Measurements from ENCODE around the gene CDK5R1. TPM values are rescaled to one million over a fixed set of nuclear protein-coding genes. Genes with fewer than 3 reads are reported as not detected.

Gene CDK5R1
- total RNA-seq, 1 donor from 2014 or later, result 7.1 TPM

DNA sequence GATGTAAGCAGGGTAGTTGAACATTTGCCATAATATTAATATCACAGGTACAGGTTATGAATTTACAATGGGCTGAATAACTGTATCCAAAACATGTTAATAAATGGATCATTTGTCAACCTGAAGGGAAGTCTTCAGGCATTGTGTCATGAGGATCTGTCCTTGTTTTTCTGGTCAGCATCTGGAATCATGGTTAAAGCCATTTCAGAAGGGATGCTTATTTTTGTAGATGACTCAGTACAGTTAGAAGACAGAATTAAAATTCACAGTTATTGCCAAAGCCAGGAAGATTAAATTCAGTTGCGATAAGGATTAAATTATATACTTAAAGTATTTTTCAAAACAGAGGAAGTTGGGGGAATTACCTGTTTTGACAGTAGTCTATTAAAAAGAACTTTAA lies 34.5 kb upstream of the CDK5R1 start:
- Mint-ChIP-seq H3K9me3 (no peaks in the 10 kb centered on the region), H3K4me1 (ENCODE audit: low read depth) (peaks cover 9% of the 10 kb centered on the region), H3K4me3 (no peak overlapping the region), H3K27ac (no peak overlapping the region), H3K27me3 (ENCODE audit: insufficient read depth) (no peaks in the 10 kb centered on the region), H3K36me3 (ENCODE audit: low read depth) (peaks cover 60% of the 10 kb centered on the region)
- DNase-seq (ENCODE audit: low spot score), result no peak
- intact Hi-C loops (cut with micrococcal nuclease), result no loop called here

GRCh38 chr17:32453370-32453769 lies 33.4 kb upstream of the CDK5R1 start:
- Mint-ChIP-seq H3K4me3 (no peak overlapping the region), H3K27ac (no peak overlapping the region), H3K27me3 (ENCODE audit: insufficient read depth) (no peaks in the 10 kb centered on the region), H3K9me3 (no peaks in the 10 kb centered on the region), H3K4me1 (ENCODE audit: low read depth) (peaks cover 16% of the 10 kb centered on the region), H3K36me3 (ENCODE audit: low read depth) (peaks cover 66% of the 10 kb centered on the region)
- no peak for DNase-seq (ENCODE audit: low spot score)
- intact Hi-C loops (cut with micrococcal nuclease), result no loop called here

- H3K4me3 Mint-ChIP-seq, result no peak overlapping the region
Observed at GRCh38 chr17:32458371-32458770, 28.4 kb upstream of the CDK5R1 start.

DNA sequence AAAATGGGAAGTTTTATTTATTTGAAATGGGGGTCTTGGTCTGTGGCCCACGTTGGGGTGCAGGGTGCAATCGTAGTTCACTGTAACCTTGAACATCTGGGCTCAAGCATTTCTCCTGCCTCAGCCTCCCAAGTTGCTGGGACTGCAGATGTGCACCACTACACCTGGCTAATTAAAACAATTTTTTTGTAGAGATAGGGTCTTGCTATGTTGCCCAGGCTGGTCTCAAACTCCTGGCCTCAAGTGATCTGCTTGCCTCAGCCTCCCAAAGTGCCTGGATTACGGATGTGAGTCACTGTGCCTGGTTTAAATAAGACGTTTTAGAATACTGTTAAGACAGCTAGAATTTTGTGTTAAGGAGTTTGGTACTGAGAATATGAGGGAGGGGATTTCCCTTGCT lies 26.7 kb upstream of the CDK5R1 start:
- Mint-ChIP-seq H3K27ac (peak overlapping the region; percentile 12), H3K4me3 (no peak overlapping the region), H3K27me3 (ENCODE audit: insufficient read depth) (no peaks in the 10 kb centered on the region), H3K36me3 (ENCODE audit: low read depth) (peaks cover 51% of the 10 kb centered on the region), H3K9me3 (no peaks in the 10 kb centered on the region), H3K4me1 (ENCODE audit: low read depth) (peaks cover 30% of the 10 kb centered on the region)
- intact Hi-C loops (cut with micrococcal nuclease), result loop anchor here (2.0 kb wide), 1 partner anchor 207 kb away; no protein-coding TSS in a partner anchor
- no peak for DNase-seq (ENCODE audit: low spot score)

More at GRCh38 chr17:32458371-32458770, 28.4 kb upstream of the CDK5R1 start:
- Mint-ChIP-seq H3K9me3 (no peaks in the 10 kb centered on the region), H3K27ac (peak overlapping the region; percentile 3), H3K27me3 (ENCODE audit: insufficient read depth) (no peaks in the 10 kb centered on the region), H3K4me1 (ENCODE audit: low read depth) (peaks cover 32% of the 10 kb centered on the region), H3K36me3 (ENCODE audit: low read depth) (peaks cover 62% of the 10 kb centered on the region)
- intact Hi-C loops (cut with micrococcal nuclease), result no loop called here
- no peak for DNase-seq (ENCODE audit: low spot score)

- DNase-seq (ENCODE audit: low spot score), result no peak
- peaks cover 27% of the 10 kb centered on the region for H3K4me1 Mint-ChIP-seq (ENCODE audit: low read depth)
- H3K27ac Mint-ChIP-seq, result no peak overlapping the region
- H3K9me3 Mint-ChIP-seq, result no peaks in the 10 kb centered on the region
- H3K36me3 Mint-ChIP-seq (ENCODE audit: low read depth), result peaks cover 53% of the 10 kb centered on the region
- no peak overlapping the region for H3K4me3 Mint-ChIP-seq
- H3K27me3 Mint-ChIP-seq (ENCODE audit: insufficient read depth), result no peaks in the 10 kb centered on the region
- intact Hi-C loops (cut with micrococcal nuclease), result loop anchor here (1.0 to 2.0 kb wide), 2 partner anchors 17 to 209 kb away; partner anchors contain the start of gene PSMD11
Observed at GRCh38 chr17:32461498-32461852, 25.3 kb upstream of the CDK5R1 start.

DNA sequence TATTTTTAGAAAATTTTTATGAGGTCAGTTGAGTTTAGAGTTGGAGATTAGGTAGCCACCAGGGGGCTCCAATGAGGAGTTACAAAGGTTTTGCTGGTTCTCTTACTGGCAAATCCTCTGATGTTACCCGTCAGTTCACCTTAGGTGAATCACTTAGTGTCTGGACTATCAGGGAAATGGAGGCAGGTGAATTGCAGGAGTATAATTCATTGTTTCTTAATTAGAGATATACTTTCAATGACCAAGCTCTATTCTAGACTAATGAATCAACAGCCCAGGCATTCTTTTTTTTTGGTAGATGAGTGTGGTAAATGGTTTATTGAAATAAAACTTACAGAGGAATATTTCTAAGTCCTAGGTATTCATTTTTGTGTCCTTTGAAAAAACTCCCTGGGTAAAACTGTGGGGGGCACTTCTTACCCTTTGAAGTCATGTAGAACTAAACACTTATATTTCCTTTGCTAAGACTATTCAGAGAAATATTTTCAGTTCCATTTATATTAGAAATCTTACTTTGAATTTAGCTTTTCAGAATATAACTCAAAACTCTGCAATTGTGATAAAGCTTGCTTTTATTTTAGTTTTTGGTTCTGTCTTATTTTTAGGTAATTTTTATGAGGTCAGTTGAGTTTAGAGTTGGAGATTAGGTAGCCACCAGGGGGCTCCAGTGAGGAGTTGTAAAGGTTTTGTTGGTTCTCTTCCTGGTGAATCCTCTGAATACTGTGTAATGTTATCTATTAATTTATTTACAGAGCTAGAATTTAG lies 24.8 kb upstream of the CDK5R1 start:
- intact Hi-C loops (cut with micrococcal nuclease), result loop anchor here (1.0 to 2.0 kb wide), 4 partner anchors 18 to 293 kb away; partner anchors contain the start of gene PSMD11

GRCh38 chr17:32463304-32463703 lies 23.5 kb upstream of the CDK5R1 start:
- intact Hi-C loops (cut with micrococcal nuclease), result no loop called here
- Mint-ChIP-seq H3K4me1 (ENCODE audit: low read depth) (peaks cover 16% of the 10 kb centered on the region), H3K27me3 (ENCODE audit: insufficient read depth) (no peaks in the 10 kb centered on the region), H3K27ac (no peak overlapping the region), H3K9me3 (no peaks in the 10 kb centered on the region), H3K36me3 (ENCODE audit: low read depth) (peaks cover 52% of the 10 kb centered on the region), H3K4me3 (no peak overlapping the region)
- no peak for DNase-seq (ENCODE audit: low spot score)

More for the DNA sequence above, 24.8 kb upstream of the CDK5R1 start:
- Mint-ChIP-seq H3K9me3 (no peaks in the 10 kb centered on the region), H3K27me3 (ENCODE audit: insufficient read depth) (no peaks in the 10 kb centered on the region), H3K27ac (no peak overlapping the region), H3K4me3 (no peak overlapping the region), H3K36me3 (ENCODE audit: low read depth) (peaks cover 54% of the 10 kb centered on the region), H3K4me1 (ENCODE audit: low read depth) (peaks cover 27% of the 10 kb centered on the region)
- peak; percentile 45 for DNase-seq (ENCODE audit: low spot score)

- DNase-seq (ENCODE audit: low spot score), result no peak
- Mint-ChIP-seq H3K9me3 (no peaks in the 10 kb centered on the region), H3K27me3 (ENCODE audit: insufficient read depth) (no peaks in the 10 kb centered on the region), H3K4me3 (no peak overlapping the region), H3K36me3 (ENCODE audit: low read depth) (peaks cover 54% of the 10 kb centered on the region), H3K4me1 (ENCODE audit: low read depth) (peaks cover 12% of the 10 kb centered on the region), H3K27ac (no peak overlapping the region)
- intact Hi-C loops (cut with micrococcal nuclease), result loop anchor here (2.0 kb wide), 1 partner anchor 22 kb away; the partner anchor contains the start of gene CDK5R1
Observed at GRCh38 chr17:32464374-32464773, 22.4 kb upstream of the CDK5R1 start.

- no peak overlapping the region for H3K27ac Mint-ChIP-seq
- H3K4me3 Mint-ChIP-seq, result no peak overlapping the region
- H3K4me1 Mint-ChIP-seq (ENCODE audit: low read depth), result no peaks in the 10 kb centered on the region
- H3K36me3 Mint-ChIP-seq (ENCODE audit: low read depth), result peaks cover 56% of the 10 kb centered on the region
- H3K9me3 Mint-ChIP-seq, result no peaks in the 10 kb centered on the region
- intact Hi-C loops (cut with micrococcal nuclease), result no loop called here
- DNase-seq (ENCODE audit: low spot score), result no peak
- H3K27me3 Mint-ChIP-seq (ENCODE audit: insufficient read depth), result no peaks in the 10 kb centered on the region
Observed at GRCh38 chr17:32467949-32468348, 18.8 kb upstream of the CDK5R1 start.

GRCh38 chr17:32470405-32471167 lies 16.2 kb upstream of the CDK5R1 start:
- no peak overlapping the region for H3K4me3 Mint-ChIP-seq
- no peaks in the 10 kb centered on the region for H3K27me3 Mint-ChIP-seq (ENCODE audit: insufficient read depth)
- intact Hi-C loops (cut with micrococcal nuclease), result no loop called here
- H3K4me1 Mint-ChIP-seq (ENCODE audit: low read depth), result no peaks in the 10 kb centered on the region
- no peaks in the 10 kb centered on the region for H3K9me3 Mint-ChIP-seq
- peaks cover 72% of the 10 kb centered on the region for H3K36me3 Mint-ChIP-seq (ENCODE audit: low read depth)
- no peak for DNase-seq (ENCODE audit: low spot score)
- no peak overlapping the region for H3K27ac Mint-ChIP-seq

GRCh38 chr17:32471652-32472051 lies 15.1 kb upstream of the CDK5R1 start:
- Mint-ChIP-seq H3K4me1 (ENCODE audit: low read depth) (no peaks in the 10 kb centered on the region), H3K4me3 (no peak overlapping the region), H3K9me3 (no peaks in the 10 kb centered on the region), H3K27ac (no peak overlapping the region), H3K36me3 (ENCODE audit: low read depth) (peaks cover 70% of the 10 kb centered on the region), H3K27me3 (ENCODE audit: insufficient read depth) (no peaks in the 10 kb centered on the region)
- intact Hi-C loops (cut with micrococcal nuclease), result no loop called here
- no peak for DNase-seq (ENCODE audit: low spot score)

DNA sequence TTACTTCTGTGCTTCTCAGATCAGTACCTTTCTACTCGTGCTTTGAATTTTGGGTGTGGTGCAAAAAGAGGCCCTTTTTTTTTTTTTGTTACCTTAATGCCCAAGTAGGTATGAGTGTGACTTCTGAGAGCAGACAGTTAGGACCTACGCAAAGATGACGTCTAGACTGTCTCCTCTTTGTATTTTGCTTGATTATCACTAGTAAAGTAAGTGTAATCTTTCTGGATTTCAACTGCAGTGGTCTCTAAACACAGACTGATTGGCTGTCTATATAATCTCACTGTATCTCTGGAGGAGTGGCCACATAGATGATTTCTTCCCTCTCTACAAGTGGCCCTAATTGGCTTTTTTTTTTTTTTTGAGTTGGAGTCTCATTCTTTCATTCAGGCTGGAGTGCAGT lies 11.5 kb upstream of the CDK5R1 start:
- intact Hi-C loops (cut with micrococcal nuclease), result no loop called here
- Mint-ChIP-seq H3K36me3 (ENCODE audit: low read depth) (peaks cover 75% of the 10 kb centered on the region), H3K4me3 (no peak overlapping the region), H3K4me1 (ENCODE audit: low read depth) (no peaks in the 10 kb centered on the region), H3K9me3 (no peaks in the 10 kb centered on the region), H3K27me3 (ENCODE audit: insufficient read depth) (no peaks in the 10 kb centered on the region), H3K27ac (no peak overlapping the region)
- no peak for DNase-seq (ENCODE audit: low spot score)

- intact Hi-C loops (cut with micrococcal nuclease), result no loop called here
- no peaks in the 10 kb centered on the region for H3K9me3 Mint-ChIP-seq
- H3K4me1 Mint-ChIP-seq (ENCODE audit: low read depth), result no peaks in the 10 kb centered on the region
- no peak overlapping the region for H3K27ac Mint-ChIP-seq
- peaks cover 71% of the 10 kb centered on the region for H3K36me3 Mint-ChIP-seq (ENCODE audit: low read depth)
- DNase-seq (ENCODE audit: low spot score), result no peak
- no peaks in the 10 kb centered on the region for H3K27me3 Mint-ChIP-seq (ENCODE audit: insufficient read depth)
- H3K4me3 Mint-ChIP-seq, result no peak overlapping the region
Observed at GRCh38 chr17:32477220-32477619, 9.6 kb upstream of the CDK5R1 start.

Data from activated T-helper 1 cell treated with anti-CD3 and anti-CD28 coated beads, Interleukin-12 subunit alpha, Interleukin-12 subunit beta, Interleukin-2, Interleukin-4 antibody, amounts not matched to agents 30 ng/mL and 10 ng/mL and 1 ng/mL, durations not matched to agents 14 hours and 24 hours and 36 hours (primary cell).